ENCODE measurements around the gene GRIN2C. TPM values are rescaled to one million over a fixed set of nuclear protein-coding genes. Genes with fewer than 3 reads are reported as not detected.

Gene GRIN2C
- total RNA-seq, 1 donor from 2014 or later: 1.0 TPM

- H3K4me3 ChIP-seq (ENCODE audit: insufficient read depth, low read depth, low read length): no peak overlapping the region
- peaks cover 3% of the 10 kb centered on the region for H3K36me3 ChIP-seq (ENCODE audit: insufficient read depth, low read length)
- no peak overlapping the region for H3K4me2 ChIP-seq (ENCODE audit: low read length)
- no peaks in the 10 kb centered on the region for H3K9me3 ChIP-seq (ENCODE audit: insufficient read depth, low read depth, low read length)
- peaks cover 9% of the 10 kb centered on the region for H3K27me3 ChIP-seq (ENCODE audit: insufficient read depth, low read length)
- DNase-seq (ENCODE audit: low read depth) (no peak), FAIRE-seq (no peak)
- Mint-ChIP-seq H3K4me3 (ENCODE audit: unreplicated experiment) (no peak overlapping the region), H3K4me1 (ENCODE audit: low read depth, unreplicated experiment) (peaks cover 10% of the 10 kb centered on the region), H3K27ac (ENCODE audit: unreplicated experiment) (no peak overlapping the region), H3K9me3 (ENCODE audit: unreplicated experiment) (no peaks in the 10 kb centered on the region), H3K36me3 (ENCODE audit: low read depth, unreplicated experiment) (peaks cover 22% of the 10 kb centered on the region), H3K27me3 (ENCODE audit: low read depth, unreplicated experiment) (peaks cover 5% of the 10 kb centered on the region)
- H3K79me2 ChIP-seq (ENCODE audit: insufficient read depth, low read length): no peaks in the 10 kb centered on the region
- peaks cover 55% of the 10 kb centered on the region for H4K20me1 ChIP-seq (ENCODE audit: insufficient read depth, low read length)
- no peak overlapping the region for H2AFZ ChIP-seq (ENCODE audit: low read depth, low read length)
- peaks cover 4% of the 10 kb centered on the region for H3K4me1 ChIP-seq (ENCODE audit: insufficient read depth, low read length)
- H3K9ac ChIP-seq (ENCODE audit: low read length): no peak overlapping the region
- H3K27ac ChIP-seq (ENCODE audit: low read depth, low read length): no peak overlapping the region
- no peak for TF ChIP-seq EZH2 (IDR thresholded peaks at IDR 0.05; ENCODE audit: insufficient read depth, low read length)
- TF ChIP-seq, protein P1, sequence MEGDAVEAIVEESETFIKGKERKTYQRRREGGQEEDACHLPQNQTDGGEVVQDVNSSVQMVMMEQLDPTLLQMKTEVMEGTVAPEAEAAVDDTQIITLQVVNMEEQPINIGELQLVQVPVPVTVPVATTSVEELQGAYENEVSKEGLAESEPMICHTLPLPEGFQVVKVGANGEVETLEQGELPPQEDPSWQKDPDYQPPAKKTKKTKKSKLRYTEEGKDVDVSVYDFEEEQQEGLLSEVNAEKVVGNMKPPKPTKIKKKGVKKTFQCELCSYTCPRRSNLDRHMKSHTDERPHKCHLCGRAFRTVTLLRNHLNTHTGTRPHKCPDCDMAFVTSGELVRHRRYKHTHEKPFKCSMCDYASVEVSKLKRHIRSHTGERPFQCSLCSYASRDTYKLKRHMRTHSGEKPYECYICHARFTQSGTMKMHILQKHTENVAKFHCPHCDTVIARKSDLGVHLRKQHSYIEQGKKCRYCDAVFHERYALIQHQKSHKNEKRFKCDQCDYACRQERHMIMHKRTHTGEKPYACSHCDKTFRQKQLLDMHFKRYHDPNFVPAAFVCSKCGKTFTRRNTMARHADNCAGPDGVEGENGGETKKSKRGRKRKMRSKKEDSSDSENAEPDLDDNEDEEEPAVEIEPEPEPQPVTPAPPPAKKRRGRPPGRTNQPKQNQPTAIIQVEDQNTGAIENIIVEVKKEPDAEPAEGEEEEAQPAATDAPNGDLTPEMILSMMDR (IDR thresholded peaks at IDR 0.05; ENCODE audit: insufficient read depth, low read depth, low read length): no peak
These were observed 6.0 kb upstream of the GRIN2C start for GRCh38 chr17:74865504-74866197.

DNA sequence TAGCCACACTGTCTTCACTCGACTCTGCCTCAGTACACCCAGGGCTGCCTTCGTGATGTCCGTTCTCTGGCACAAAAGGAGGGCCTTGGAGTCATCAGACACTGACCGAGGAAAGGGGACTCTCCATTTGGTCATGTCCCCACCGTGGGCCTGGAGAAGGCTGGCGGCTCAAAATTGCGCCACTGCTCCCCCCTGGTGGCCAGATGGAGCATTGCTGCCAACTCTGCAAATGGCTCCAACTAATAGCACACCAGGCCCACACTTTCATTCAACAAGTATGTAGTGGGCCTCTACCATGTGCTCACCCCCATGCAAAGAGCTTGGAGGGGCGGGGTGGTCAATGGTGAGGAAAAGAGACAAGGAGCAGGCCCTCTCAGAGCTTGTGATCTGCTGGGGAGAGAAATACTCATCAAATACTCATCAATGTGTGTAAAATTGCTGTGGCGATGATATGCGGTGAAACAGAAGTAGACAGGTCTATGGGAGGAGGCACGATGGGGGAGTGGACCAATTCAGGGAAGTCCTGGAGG, 5.2 kb upstream of the GRIN2C start:
- TF ChIP-seq EZH2 (IDR thresholded peaks at IDR 0.05; ENCODE audit: insufficient read depth, low read length): no peak
- TF ChIP-seq, protein P1 (IDR thresholded peaks at IDR 0.05; ENCODE audit: insufficient read depth, low read depth, low read length): peak; percentile 83
- peaks cover 8% of the 10 kb centered on the region for H3K4me1 Mint-ChIP-seq (ENCODE audit: low read depth, unreplicated experiment)
- Histone ChIP-seq H3K36me3 (ENCODE audit: insufficient read depth, low read length) (peaks cover 3% of the 10 kb centered on the region), H3K27me3 (ENCODE audit: insufficient read depth, low read length) (peaks cover 16% of the 10 kb centered on the region), H3K9me3 (ENCODE audit: insufficient read depth, low read depth, low read length) (no peaks in the 10 kb centered on the region), H3K4me2 (ENCODE audit: low read length) (no peak overlapping the region), H3K4me1 (ENCODE audit: insufficient read depth, low read length) (peaks cover 4% of the 10 kb centered on the region), H3K9ac (ENCODE audit: low read length) (no peak overlapping the region), H2AFZ (ENCODE audit: low read depth, low read length) (no peak overlapping the region), H3K27ac (ENCODE audit: low read depth, low read length) (no peak overlapping the region), H4K20me1 (ENCODE audit: insufficient read depth, low read length) (peaks cover 62% of the 10 kb centered on the region), H3K4me3 (ENCODE audit: insufficient read depth, low read depth, low read length) (no peak overlapping the region), H3K79me2 (ENCODE audit: insufficient read depth, low read length) (no peaks in the 10 kb centered on the region)
- peaks cover 19% of the 10 kb centered on the region for H3K36me3 Mint-ChIP-seq (ENCODE audit: low read depth, unreplicated experiment)
- DNase-seq (ENCODE audit: low read depth): no peak
- no peaks in the 10 kb centered on the region for H3K9me3 Mint-ChIP-seq (ENCODE audit: unreplicated experiment)
- H3K27ac Mint-ChIP-seq (ENCODE audit: unreplicated experiment): peak overlapping the region; percentile 1
- FAIRE-seq: no peak
- peaks cover 6% of the 10 kb centered on the region for H3K27me3 Mint-ChIP-seq (ENCODE audit: low read depth, unreplicated experiment)
- H3K4me3 Mint-ChIP-seq (ENCODE audit: unreplicated experiment): no peak overlapping the region

- Histone ChIP-seq H4K20me1 (ENCODE audit: insufficient read depth, low read length) (peaks cover 59% of the 10 kb centered on the region), H3K27ac (ENCODE audit: low read depth, low read length) (no peak overlapping the region), H3K9ac (ENCODE audit: low read length) (no peak overlapping the region), H3K27me3 (ENCODE audit: insufficient read depth, low read length) (peaks cover 16% of the 10 kb centered on the region), H3K36me3 (ENCODE audit: insufficient read depth, low read length) (peaks cover 3% of the 10 kb centered on the region), H3K4me2 (ENCODE audit: low read length) (no peak overlapping the region), H3K4me3 (ENCODE audit: insufficient read depth, low read depth, low read length) (no peak overlapping the region), H3K79me2 (ENCODE audit: insufficient read depth, low read length) (no peaks in the 10 kb centered on the region), H2AFZ (ENCODE audit: low read depth, low read length) (no peak overlapping the region), H3K4me1 (ENCODE audit: insufficient read depth, low read length) (peaks cover 4% of the 10 kb centered on the region), H3K9me3 (ENCODE audit: insufficient read depth, low read depth, low read length) (no peaks in the 10 kb centered on the region)
- DNase-seq (ENCODE audit: low read depth) (no peak), FAIRE-seq (no peak)
- H3K27me3 Mint-ChIP-seq (ENCODE audit: low read depth, unreplicated experiment): peaks cover 6% of the 10 kb centered on the region
- peaks cover 8% of the 10 kb centered on the region for H3K4me1 Mint-ChIP-seq (ENCODE audit: low read depth, unreplicated experiment)
- no peak overlapping the region for H3K27ac Mint-ChIP-seq (ENCODE audit: unreplicated experiment)
- TF ChIP-seq EZH2 (IDR thresholded peaks at IDR 0.05; ENCODE audit: insufficient read depth, low read length): no peak
- TF ChIP-seq, protein P1 (IDR thresholded peaks at IDR 0.05; ENCODE audit: insufficient read depth, low read depth, low read length): no peak
- peaks cover 16% of the 10 kb centered on the region for H3K36me3 Mint-ChIP-seq (ENCODE audit: low read depth, unreplicated experiment)
- H3K4me3 Mint-ChIP-seq (ENCODE audit: unreplicated experiment): no peak overlapping the region
- no peaks in the 10 kb centered on the region for H3K9me3 Mint-ChIP-seq (ENCODE audit: unreplicated experiment)
These were observed 4.7 kb upstream of the GRIN2C start for GRCh38 chr17:74864297-74864865.
